ENCODE measurements around the gene DAPK2.

Gene DAPK2

DNA sequence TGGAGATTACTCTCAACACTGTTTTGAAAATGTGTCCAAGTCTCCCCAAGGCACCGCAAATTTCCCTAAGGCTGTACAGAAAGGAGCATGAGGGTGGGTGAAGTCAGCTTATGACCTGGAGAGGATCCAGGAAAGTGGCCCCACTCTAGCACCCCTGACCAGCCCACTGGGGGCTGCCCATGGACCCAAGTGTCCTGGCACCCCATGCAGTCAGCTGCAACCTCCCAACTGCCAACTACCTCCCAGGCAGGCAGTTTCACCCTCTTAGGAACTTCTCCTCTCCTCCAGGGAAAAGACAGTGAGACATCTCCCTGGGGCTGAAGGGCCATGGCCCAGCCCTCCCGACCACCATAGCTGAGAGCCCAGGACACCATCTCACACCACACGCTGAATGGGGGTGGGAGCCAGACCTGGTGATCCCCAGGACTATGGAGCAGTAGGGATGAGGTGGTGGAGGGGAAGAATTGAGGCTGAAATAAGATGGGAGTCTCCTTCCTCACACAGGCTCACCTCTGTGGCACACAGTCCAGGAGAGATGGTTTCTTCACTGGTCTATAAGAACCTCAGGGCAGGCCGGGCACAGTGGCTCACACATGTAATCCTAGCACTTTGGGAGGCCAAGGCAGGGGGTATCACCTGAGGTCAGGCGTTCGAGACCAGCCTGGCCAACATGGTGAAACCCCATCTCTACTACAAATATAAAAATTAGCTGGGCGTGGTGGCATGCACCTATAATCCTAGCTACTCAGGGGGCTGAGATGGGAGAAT lies 104.4 kb downstream of the DAPK2 start:
- no peak for DNase-seq (ENCODE audit: low read depth)

DNA sequence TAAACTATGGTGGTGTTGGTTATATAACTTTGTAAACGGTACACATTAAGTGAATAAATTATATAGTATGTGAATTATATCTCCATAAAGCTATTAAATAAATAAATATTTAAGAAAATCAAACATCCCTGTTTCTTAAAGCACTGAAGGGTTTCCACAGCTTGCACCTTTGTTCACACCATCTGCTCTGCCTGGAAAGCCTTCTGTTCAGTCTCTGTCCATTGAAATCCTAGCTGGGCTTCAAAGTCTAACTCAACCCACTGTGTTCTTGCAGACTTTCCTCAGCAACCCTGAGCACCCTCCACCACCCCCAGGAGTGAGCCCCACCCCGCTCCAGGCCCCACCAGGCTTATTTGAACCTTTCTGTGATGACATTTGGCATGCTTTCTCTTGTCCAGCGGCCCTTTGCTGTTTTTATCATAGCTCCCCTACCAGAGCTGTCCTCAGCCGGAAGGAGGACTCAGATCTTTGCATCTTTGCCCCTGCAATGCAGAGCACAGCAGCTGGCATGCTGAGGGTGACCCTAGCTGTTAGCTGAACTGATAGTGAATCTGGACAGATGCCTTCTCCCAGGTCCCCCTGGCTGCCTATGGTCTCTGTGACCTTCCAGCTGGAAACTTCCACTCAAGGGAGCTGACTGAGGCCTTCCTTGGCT lies 105.2 kb downstream of the DAPK2 start:
- DNase-seq (ENCODE audit: low read depth) = no peak

DNA sequence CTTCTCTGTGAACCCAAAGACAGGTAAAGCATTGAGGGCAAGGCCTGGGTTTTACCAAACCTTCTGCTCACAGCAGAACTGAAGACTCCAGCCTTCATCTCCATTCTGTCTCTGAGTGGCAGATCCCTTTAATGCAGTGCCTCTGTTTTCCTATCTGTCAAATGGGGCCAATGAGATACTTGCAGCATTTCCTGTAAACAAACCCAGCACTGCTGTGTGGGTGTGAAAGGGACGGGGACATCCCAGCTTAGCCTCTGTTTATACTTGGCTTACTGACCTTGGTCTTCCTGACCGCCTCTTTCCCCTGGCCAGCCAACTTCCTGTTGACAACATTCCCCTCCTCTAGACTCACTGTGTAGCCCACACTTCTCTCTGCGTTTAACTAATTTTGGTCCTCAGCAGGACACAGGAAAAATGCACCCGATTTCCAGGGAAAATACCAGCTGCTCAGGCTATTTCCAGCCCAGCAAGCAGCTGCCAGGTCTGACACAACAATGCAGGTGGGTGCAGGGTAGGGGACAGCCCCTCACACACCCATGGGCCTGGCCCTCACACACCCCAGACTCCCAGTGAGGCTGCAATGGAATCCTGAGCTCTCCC lies 106.7 kb downstream of the DAPK2 start:
- DNase-seq (ENCODE audit: low read depth) = peak; percentile 89

DNA sequence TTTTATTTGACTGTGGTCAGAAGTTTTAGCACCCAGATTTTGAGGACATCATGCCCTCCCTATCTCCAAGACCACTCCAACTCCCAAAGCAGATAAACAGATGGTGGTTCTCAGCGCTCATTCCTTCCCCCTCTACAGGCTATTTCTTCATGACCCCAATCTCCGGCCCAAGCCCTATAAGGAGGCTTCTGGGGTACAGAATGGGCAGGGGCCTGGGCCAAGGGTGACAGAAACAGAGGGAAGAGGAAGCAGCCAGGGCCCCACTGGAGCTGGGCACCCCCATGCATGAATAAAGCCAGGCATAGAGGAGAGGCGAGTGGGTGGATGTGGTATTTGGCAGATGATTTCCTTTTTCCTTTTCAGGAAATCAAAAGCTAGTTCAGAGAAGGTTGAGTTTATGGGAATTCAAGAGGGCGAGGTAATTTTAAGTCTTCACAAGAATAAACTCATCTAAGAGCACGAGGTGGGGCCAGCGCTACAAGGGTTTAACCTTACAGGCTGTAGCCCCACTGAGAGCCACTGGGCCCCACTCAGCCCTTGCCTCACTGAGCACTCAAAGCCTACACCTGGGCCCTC lies 107.7 kb downstream of the DAPK2 start:
- DNase-seq (ENCODE audit: low read depth) = peak; percentile 22

DNA sequence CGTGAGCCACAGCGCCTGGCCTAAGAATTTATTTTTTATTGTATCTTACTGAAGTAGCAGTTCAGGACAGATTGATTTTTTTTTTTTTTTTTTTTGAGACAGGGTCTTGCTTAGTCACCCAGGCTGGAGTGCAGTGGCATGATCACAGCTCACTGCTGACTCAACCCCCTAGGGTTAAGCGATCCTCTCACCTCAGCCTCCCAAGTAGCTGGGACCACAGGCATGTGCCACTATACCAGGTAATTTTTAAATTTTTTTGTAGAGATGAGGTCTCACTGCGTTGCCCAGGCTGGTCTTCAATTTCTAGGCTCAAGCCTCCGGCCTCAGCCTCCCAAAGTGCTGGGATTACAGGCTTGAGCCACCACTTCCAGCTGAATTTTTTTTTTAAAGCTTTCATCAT lies 112.8 kb downstream of the DAPK2 start:
- DNase-seq (ENCODE audit: low read depth) = peak; percentile 51

DNA sequence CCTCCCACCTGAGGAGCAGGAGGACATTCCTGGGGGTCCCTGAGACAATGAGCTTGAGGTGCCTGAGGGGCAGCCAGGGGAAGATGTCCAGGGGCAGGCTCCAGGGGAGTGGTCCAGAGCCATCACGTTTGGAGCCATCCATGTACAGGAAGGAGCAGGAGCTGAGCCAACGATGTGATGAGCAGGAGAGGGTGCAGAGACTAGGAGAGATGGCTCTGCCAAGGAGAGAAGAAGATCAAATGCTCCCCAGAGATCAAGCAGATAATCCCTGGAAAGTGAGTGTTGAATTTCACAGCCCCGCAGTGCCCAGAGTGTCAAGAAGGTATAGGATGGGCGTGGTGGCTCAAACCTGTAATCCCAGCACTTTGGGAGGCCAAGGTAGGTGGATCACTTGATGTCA lies 114.7 kb downstream of the DAPK2 start:
- DNase-seq (ENCODE audit: low read depth) = no peak

DNA sequence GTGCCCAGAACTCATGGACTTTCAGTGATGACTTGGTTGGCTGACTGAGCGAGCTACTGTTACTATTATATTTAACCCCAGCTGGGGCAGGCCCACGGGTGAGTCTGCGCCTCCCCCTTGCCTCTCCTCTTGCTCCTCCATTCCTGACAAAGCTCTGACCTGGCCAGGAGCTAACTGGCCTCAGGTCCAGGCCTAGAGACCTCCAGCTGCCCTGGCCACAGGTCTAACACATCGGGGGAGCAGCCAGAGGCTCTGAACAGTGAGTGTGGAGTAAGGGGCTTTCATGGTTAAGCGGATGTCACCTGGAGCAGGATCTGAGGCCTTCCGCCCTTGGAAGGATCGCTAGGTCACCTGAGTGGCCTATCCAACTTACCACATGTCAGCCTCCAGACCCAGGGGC lies 116.3 kb downstream of the DAPK2 start:
- DNase-seq (ENCODE audit: low read depth) = no peak

DNA sequence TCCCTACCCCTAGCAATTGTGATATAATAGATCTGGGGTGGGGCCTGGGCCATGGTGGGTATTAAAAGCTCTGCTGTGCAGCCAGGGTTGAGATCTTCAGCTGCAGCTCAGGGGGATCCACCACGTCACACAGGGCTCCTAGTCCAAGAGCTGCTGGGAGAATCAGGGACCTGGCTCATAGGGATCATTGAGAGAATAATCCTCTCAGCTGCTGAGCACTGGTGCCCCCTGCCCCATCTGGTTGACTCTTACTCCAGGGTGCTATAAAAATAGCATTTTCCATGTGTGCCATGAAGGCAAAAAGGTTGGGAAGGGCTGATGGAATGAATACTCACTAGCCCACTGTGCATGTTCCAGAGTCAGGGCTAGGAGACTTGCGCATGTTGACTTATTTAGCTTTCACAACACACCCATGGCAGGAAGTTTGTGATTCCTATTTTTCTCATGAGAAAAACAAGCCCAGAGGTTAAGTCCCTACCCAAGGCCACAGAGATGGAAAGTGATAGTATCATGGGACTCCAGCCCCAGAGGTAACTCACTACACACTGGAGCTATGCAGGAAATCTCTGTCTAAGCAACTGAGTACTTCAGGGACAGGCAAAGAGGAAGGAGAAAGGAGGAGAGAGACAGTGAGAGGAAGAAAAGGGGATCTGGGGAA lies 118.0 kb downstream of the DAPK2 start:
- no peak for DNase-seq (ENCODE audit: low read depth)

DNA sequence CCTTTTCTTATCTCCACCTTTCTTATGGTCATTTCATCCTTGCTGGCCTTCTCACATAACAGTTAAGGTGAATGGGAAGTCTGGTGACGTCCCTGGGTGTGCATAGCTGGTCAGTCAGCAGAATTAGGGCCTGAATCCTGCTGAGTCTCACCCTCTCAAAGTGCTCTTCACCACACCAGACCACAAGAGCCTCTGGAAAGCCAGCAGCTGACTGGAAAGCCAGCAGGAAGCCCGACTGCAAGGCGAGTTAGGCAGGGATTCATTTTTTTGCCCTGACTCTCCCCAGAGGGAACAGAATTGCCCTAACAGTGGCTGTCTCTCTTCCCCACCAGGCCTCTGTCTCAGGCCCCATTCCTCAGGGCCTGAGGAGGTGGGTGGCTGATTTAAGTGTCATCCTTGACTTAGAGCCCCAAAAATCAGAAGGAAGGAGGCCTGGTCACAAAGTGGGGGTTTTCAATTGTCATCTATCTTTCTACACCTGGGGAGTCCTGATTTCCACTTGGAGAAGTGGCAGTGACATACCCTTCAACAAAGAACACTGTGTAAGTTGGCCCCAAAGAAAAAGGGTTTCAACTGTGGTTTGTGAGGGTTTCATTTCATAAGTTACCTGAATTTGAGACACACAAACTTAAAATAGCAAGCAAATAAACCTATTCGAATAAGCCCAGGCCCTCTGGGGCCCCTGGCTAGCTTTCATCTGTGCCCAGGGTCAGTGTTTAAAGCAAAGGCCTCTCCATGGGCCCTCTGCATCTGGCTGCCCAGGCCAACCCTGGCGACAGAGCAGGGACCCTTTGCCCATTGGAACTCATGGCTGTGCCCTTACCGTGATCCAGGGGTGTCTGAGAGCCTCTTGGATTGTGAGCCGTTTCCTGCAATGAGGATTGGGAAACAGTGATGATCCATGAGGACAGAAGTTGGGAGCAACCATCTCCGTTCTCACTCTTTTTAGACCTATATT lies 122.0 kb downstream of the DAPK2 start:
- DNase-seq (ENCODE audit: low read depth) = peak; percentile 52

DNA sequence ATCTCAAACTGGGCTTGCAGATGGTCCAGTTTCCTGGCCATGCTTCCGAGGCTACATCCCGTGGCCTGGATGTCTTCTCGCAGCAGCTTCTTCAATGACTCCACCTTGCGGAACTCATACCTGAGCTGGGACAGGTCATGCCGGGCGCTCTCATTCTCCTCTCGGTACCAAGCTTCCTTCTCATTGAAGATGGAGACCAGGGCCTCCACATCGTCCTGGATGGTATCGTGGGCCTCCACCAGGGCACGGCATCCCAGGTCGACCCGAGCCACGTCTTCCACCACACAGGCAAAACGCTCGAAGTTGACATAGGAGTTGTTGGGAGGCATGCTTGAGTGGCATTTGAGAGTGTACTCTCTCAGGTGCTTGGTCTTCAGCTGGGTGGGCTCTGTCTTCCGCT lies 123.4 kb downstream of the DAPK2 start:
- DNase-seq (ENCODE audit: low read depth) = no peak

DNA sequence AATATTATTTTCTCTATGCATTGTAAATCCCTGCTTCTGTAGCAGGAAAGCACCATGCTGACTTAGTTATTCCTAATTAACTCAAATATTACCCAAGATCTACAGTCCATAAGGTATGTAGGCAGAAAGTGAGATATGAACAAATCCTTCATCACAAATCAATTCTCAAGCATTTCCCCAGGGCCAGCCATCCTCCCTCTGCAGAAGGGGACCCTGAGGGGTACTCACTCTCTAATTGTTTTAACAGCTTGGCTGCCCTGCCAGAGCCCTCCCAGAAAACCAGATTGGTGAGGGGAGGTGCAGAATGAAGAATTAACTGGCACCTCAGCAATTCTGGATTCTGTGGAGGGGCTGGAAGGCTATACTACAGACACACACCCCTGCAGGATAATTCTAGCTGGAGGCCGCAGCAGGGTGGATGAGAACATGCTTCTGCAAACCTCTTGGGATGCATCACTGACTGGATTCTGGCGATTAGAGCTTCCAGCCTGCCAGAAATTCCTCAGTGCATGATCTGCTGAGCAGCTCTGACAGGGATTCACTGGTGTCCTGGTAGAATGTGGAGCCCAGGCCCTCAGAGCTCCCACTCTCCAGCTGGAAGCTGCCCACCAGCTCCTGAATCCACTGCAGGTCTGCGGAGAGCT lies 123.9 kb downstream of the DAPK2 start:
- DNase-seq (ENCODE audit: low read depth) = no peak

DNA sequence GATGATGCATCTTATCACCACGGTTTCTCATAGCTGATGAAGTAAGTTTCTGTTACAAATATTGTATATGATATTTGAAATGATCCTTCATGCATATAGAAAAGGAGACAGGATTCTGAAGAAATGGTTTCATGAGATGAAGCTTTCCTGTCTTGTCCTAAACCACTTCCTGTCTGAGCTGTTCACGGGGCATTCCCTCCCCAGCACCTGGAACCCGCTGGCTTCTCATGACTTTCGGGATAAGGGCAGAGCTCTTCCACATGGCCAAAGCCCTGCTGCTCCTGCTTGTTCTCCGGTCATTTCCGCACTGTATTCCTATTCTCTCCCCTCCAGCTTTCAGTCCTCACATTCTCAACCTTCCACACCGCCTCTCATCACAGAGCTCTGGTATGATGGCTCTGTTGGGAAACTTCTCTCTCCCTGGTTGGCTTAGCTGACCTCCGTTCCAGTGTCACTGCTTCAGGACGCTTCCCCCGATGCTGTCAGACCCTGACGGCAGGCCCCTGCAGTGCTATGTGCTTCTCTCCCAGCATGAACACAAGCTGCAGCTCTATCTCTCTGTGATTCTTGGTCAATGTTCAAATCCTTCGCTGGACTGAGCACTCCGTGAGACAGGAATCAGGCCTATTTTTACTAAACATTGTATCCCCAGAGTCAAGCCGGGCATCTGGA lies 125.6 kb downstream of the DAPK2 start:
- peak; percentile 19 for DNase-seq (ENCODE audit: low read depth)

DNA sequence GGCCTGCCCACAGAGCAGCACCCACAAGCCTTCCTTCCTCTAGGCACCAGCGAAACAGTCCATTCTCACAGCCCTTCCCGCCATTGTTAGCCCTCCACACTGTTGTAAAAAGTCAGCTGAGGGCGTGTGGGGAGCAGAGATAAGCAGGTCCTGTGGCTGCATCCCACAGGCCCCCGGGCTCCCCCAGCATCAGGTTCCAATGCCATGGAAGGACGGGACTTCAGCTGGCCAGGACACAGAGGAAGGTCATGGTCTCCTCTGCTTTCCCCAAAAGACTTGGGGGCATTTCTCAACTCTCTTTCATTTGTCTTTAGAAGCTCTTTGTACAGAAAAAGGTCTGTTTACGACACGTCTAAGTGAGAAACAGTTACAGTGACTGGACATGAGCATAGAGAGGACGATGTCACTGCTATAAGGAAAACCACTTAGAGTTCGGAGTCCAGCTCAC lies 127.4 kb downstream of the DAPK2 start:
- DNase-seq (ENCODE audit: low read depth) = no peak

DNA sequence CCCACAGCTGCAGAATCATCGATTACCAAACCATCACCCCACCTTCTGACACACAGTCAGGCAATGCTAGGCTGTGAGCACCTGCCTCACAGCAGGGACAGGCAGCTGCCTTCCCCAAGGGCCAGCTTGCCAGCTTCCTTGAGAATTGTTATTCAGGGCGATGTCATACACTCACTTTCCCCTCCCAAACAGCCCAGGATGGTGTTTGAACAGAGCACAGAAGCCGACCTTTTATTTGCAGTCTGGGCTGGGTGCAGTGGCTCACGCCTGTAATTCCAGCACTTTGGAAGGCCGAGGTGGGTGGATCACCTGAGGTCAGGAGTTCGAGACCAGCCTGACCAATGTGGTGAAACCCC lies 128.0 kb downstream of the DAPK2 start:
- DNase-seq (ENCODE audit: low read depth) = no peak

DNA sequence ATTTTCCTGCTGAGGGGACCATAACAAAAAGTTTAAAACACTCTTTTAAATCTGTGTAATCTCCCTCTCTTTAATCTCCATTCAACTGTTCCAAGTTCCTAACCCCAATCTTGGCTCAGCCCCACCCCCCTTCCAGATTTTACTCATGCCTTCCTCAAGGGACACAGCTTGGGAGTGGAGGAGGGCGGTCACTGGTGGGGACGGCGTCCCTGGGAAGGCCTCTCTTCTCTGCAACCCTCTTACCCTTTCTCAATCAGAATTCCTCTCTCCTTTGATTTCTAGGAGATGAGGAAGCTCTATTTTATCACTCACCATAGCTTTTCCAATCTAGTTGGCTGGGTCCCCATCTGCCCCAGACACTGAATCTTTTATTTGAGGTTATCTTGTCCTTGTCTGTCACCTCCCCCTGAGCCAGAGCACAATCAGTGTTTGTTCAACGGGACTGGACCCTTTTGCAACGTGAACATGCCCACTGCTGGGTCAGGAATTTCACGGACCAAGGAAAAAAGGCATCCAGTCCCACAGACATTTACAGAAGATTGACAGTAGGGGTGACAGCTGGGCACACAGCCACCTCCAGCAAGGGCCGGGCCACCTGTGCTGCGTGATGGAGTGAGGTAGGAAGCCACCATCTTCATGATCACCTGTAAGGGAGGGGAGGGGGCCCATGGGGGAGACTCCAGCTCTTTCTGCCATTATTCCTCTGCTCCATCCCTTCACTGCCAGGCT lies 128.5 kb downstream of the DAPK2 start:
- no peak for DNase-seq (ENCODE audit: low read depth)

DNA sequence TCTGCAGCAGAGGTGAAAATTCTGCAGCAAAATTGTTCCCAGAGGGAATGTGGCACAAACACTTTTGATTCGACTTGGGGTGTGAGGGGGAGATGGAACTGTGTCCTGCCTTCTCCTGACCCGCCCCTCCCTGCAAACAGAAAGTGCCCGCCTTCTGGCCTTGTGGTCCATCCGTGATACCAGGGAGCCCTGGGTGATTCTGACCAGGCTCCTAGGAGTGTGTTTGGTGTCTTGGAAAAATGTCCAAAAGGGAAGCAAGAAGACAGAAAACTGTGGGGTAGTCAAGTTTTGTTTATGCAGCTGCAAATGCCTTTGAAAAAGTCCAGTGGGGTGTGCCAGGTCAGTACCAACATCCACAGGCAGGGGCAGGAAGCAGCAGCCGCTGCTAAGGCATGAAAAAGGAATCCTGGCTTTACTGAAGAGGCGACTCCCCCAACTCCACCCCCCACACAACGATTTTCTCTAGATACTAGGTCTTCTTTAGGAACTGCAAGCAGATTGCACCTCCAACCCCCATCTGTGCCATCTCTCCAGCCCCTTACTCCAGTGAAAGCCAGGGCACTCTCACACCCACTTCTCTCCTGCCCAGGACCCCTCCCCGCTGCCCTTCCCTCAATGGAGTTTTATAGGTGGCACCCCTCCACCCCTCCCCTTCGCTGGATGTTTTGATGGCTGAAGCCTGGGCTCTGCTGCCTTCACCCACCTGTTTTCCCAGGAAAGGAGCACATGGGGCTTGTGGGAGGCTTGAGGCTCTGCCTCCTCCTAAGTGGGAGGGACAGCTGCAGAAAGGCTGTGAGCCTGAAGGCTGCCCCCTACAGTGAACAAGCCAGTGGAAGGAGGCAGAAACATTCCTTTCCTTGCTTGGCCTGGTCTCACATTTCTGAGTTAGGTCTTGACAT lies 130.2 kb downstream of the DAPK2 start:
- DNase-seq (ENCODE audit: low read depth) = peak; percentile 64

DNA sequence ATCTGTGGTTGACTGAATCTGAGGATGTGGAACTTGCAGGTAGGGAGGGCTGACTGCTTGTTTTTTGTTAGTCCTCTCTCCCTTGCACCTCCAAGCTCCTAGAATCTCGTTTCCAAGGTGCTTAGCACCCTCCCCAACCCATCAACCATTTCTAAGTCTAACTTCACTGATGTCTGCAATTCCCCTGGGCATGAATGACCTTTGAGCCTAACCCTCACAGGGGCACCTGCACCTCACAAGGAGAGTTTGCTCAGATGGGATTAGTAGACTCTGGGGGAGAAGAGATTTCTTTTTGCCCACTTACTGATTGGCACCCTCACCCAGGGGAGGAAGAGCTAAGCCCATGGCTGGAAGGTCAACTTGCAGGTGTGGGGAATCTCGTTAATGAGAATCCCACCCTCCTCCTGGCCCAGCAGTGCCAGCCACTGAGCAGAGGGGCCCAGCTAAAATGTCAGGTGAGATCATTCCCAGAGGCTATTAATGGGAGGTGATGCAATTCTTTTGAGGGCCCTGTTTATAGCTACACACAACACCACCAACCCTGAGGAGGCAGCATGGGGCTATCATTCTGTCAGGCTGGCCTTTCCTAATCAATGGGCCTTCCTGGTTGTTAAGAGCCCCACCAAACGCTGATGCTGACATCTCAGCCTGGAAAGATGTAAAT lies 130.9 kb downstream of the DAPK2 start:
- no peak for DNase-seq (ENCODE audit: low read depth)

DNA sequence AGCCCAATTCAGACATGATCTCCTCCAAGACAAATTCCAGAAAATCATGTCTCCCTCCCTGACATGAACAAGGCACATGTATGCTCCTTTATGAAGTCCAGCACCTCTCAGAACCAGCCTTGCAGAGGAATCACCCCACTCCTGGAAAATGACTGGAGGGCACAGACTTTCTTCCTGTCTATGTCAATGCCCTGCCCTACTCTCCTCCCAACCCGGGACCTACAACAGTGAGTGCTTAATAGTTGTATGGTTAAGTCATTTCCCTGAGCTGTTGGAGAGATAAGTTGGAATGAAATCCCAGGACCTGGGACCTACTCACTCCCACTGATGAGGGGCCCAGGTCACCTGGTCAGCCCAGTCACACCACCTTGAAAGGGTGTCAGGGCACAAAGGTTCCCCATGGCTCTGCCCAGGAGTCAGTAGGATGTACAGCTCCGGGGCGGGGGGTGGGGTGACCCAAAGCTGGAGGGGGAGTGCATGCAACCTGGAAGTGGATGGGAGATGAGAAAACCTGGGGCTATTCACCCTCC lies 132.4 kb downstream of the DAPK2 start:
- peak; percentile 63 for DNase-seq (ENCODE audit: low read depth)
